ENCODE results near the gene PARD3.
A peak's percentile ranks its signal among the peaks of the same experiment; 100 is the strongest.

The PARD3 gene

GRCh38 chr10:34644224-34644623 lies 170.9 kb downstream of the PARD3 start:
- H3K4me3 ChIP-seq (ENCODE audit: low read depth, low read length): no peak overlapping the region
- no peak for TF ChIP-seq CTCF (IDR thresholded peaks at IDR 0.05; ENCODE audit: low read depth, low read length, missing control alignments)
- DNase-seq (ENCODE audit: low read depth): no peak

- H3K4me3 ChIP-seq (ENCODE audit: low read depth, low read length): no peak overlapping the region
- TF ChIP-seq CTCF (IDR thresholded peaks at IDR 0.05; ENCODE audit: low read depth, low read length, missing control alignments): no peak
- no peak for DNase-seq (ENCODE audit: low read depth)
Measured at GRCh38 chr10:34643620-34644019, 171.5 kb downstream of the PARD3 start.

- no peak for DNase-seq (ENCODE audit: low read depth)
- H3K4me3 ChIP-seq (ENCODE audit: low read depth, low read length): no peak overlapping the region
- TF ChIP-seq CTCF (IDR thresholded peaks at IDR 0.05; ENCODE audit: low read depth, low read length, missing control alignments): no peak
Measured at GRCh38 chr10:34641913-34642558, 173.1 kb downstream of the PARD3 start.

- no peak overlapping the region for H3K4me3 ChIP-seq (ENCODE audit: low read depth, low read length)
- TF ChIP-seq CTCF (IDR thresholded peaks at IDR 0.05; ENCODE audit: low read depth, low read length, missing control alignments): no peak
- no peak for DNase-seq (ENCODE audit: low read depth)
Measured at GRCh38 chr10:34641147-34641912, 173.8 kb downstream of the PARD3 start.

GRCh38 chr10:34638406-34639054 lies 176.6 kb downstream of the PARD3 start:
- TF ChIP-seq CTCF (IDR thresholded peaks at IDR 0.05; ENCODE audit: low read depth, low read length, missing control alignments): peak; percentile 91
- H3K4me3 ChIP-seq (ENCODE audit: low read depth, low read length): no peak overlapping the region

GRCh38 chr10:34637418-34637911 lies 177.6 kb downstream of the PARD3 start:
- peak; percentile 98 for TF ChIP-seq CTCF (IDR thresholded peaks at IDR 0.05; ENCODE audit: low read depth, low read length, missing control alignments)
- DNase-seq (ENCODE audit: low read depth): peak; percentile 37
- H3K4me3 ChIP-seq (ENCODE audit: low read depth, low read length): no peak overlapping the region

More at GRCh38 chr10:34638406-34639054, 176.6 kb downstream of the PARD3 start:
- peak; percentile 37 for DNase-seq (ENCODE audit: low read depth)

All from GM12864 (cell line).